Right atrium auricular region (tissue), 2 donors: ENCODE data around the gene ZC3HAV1. TPM values are rescaled to one million over a fixed set of nuclear protein-coding genes. Genes with fewer than 3 reads are reported as not detected.
"Not testable (repeated sequence)": the region's sequence is repeated elsewhere in the genome, so short reads cannot be mapped to it uniquely, and the experiment has no call there.

Experiments used
- DNase-seq: peaks from one replicate; pipeline ENCODE4 v3.0.0-alpha.2; 2019; ENCODE audit warnings: low spot score
- H3K27ac ChIP-seq, 2 donors: fragments of 200-600 bp; sonication (generic); 1 replicate in 1 of 2; 2 replicates in 1 of 2; pipeline ENCODE4 v1.5.1; 2016 to 2019
- H3K27me3 ChIP-seq, 2 donors: fragments of 200-600 bp; sonication (generic); one replicate each; pipeline versions ENCODE4 v1.5.1 to v1.6.0; 2017 to 2019
- H3K36me3 ChIP-seq: fragments of 200-600 bp; sonication (generic); one replicate; pipeline ENCODE4 v1.5.1; 2016
- H3K4me1 ChIP-seq, 2 donors: fragments of 200-600 bp; sonication (generic); one replicate each; pipeline versions ENCODE4 v1.5.1 to v1.6.0; 2017 to 2019
- H3K4me3 ChIP-seq, 2 donors: fragments of 200-600 bp; sonication (generic); 1 replicate in 1 of 2; 2 replicates in 1 of 2; pipeline ENCODE4 v1.5.1; 2017 to 2019; ENCODE audit warnings: mild to moderate bottlenecking in 1 of 2, moderate library complexity in 1 of 2
- H3K9me3 ChIP-seq, 2 donors: fragments of 200-600 bp; sonication (generic); one replicate each; pipeline ENCODE4 v1.5.1; 2019
- CTCF ChIP-seq, 2 donors: fragments of 200-600 bp; sonication (generic); IDR thresholded peaks; one replicate each; pipeline ENCODE4 v1.5.1; 2019; ENCODE audit warnings: antibody characterized with exemption in 2 of 2
- total RNA-seq, 2 donors: library from RNA; depleted of rRNA; stranded (reverse); fragments of >200 nt; gene quantifications; one replicate each; pipeline ENCODE4 v1.1.0, GENCODE V29; 2016

Gene ZC3HAV1
- total RNA-seq, 2 donors from 2014 or later: 8.0 to 15.2 TPM

GRCh38 chr7:139060695-139061237 lies 48.8 kb downstream of the ZC3HAV1 start:
- no peak for TF ChIP-seq CTCF (IDR thresholded peaks at IDR 0.05)
- peak overlapping the region; percentile 62 to 71 for H3K27ac ChIP-seq
- DNase-seq: no peak
- peaks cover 23% of the 10 kb centered on the region for H3K36me3 ChIP-seq
- no peak overlapping the region for H3K4me3 ChIP-seq
- H3K9me3 ChIP-seq: no peaks in the 10 kb centered on the region
- no peaks in the 10 kb centered on the region for H3K27me3 ChIP-seq
- no peaks in the 10 kb centered on the region for H3K4me1 ChIP-seq

GRCh38 chr7:139059905-139060304 lies 49.6 kb downstream of the ZC3HAV1 start:
- Histone ChIP-seq H3K27ac (peak overlapping the region; percentile 62 to 71), H3K4me3 (no peak overlapping the region), H3K9me3 (no peaks in the 10 kb centered on the region), H3K27me3 (no peaks in the 10 kb centered on the region), H3K4me1 (no peaks in the 10 kb centered on the region), H3K36me3 (peaks cover 26% of the 10 kb centered on the region)
- DNase-seq: no peak
- no peak for TF ChIP-seq CTCF (IDR thresholded peaks at IDR 0.05)

GRCh38 chr7:139058943-139059342 lies 50.6 kb downstream of the ZC3HAV1 start:
- H3K36me3 ChIP-seq: peaks cover 26% of the 10 kb centered on the region
- TF ChIP-seq CTCF (IDR thresholded peaks at IDR 0.05): no peak
- no peak overlapping the region for H3K4me3 ChIP-seq
- no peaks in the 10 kb centered on the region for H3K4me1 ChIP-seq
- no peaks in the 10 kb centered on the region for H3K27me3 ChIP-seq
- H3K27ac ChIP-seq: peak overlapping the region; percentile 62 to 71
- DNase-seq: no peak
- H3K9me3 ChIP-seq: no peaks in the 10 kb centered on the region

GRCh38 chr7:139055674-139056073 lies 53.8 kb downstream of the ZC3HAV1 start:
- Histone ChIP-seq H3K36me3 (peaks cover 36% of the 10 kb centered on the region), H3K9me3 (no peaks in the 10 kb centered on the region), H3K4me3 (no peak overlapping the region), H3K4me1 (no peaks in the 10 kb centered on the region), H3K27me3 (no peaks in the 10 kb centered on the region), H3K27ac (no peak overlapping the region)
- TF ChIP-seq CTCF (IDR thresholded peaks at IDR 0.05): no peak
- no peak for DNase-seq

GRCh38 chr7:139054656-139055055 lies 54.9 kb downstream of the ZC3HAV1 start:
- H3K9me3 ChIP-seq, H3K4me1 ChIP-seq, H3K4me3 ChIP-seq, H3K27ac ChIP-seq, DNase-seq, H3K27me3 ChIP-seq: not testable (repeated sequence)
- H3K36me3 ChIP-seq: peaks cover 42% of the 10 kb centered on the region

GRCh38 chr7:139054101-139054500 lies 55.4 kb downstream of the ZC3HAV1 start:
- Histone ChIP-seq H3K4me3 (no peak overlapping the region), H3K27ac (no peak overlapping the region), H3K27me3 (no peaks in the 10 kb centered on the region), H3K36me3 (peaks cover 48% of the 10 kb centered on the region), H3K4me1 (no peaks in the 10 kb centered on the region), H3K9me3 (no peaks in the 10 kb centered on the region)
- no peak for DNase-seq
- no peak for TF ChIP-seq CTCF (IDR thresholded peaks at IDR 0.05)
